Keratinocyte (primary cell): ENCODE data around the gene S100P. TPM values are rescaled to one million over a fixed set of nuclear protein-coding genes. Genes with fewer than 3 reads are reported as not detected.

Experiments
- DNase-seq: peaks from one replicate; pipeline ENCODE4 v3.0.0-alpha.2; 2011; ENCODE audit warnings: low read depth, missing footprints, low spot score
- FAIRE-seq: peaks from 2 replicates; lab custom pipeline; 2011; peaks lifted over from hg19 to GRCh38; lab: Jason Lieb, UNC
- H2AFZ ChIP-seq: 2 replicates; pipeline ENCODE4 v1.6.0; 2012; ENCODE audit warnings: low read length, control low read depth, inconsistent platforms; ENCODE audit not compliant: control insufficient read depth
- H3K27ac ChIP-seq: 2 replicates; pipeline ENCODE4 v1.5.1; 2011; ENCODE audit warnings: low read length; ENCODE audit not compliant: control insufficient read depth, insufficient read depth
- H3K27me3 ChIP-seq: 3 replicates; pipeline ENCODE4 v1.6.0; 2011; ENCODE audit warnings: low read length; ENCODE audit not compliant: control insufficient read depth, insufficient read depth; ENCODE audit errors: extremely low read depth
- H3K36me3 ChIP-seq, 2 experiments: 2 replicates in 1 of 2; 3 replicates in 1 of 2; pipeline ENCODE4 v1.5.1; 2011; ENCODE audit warnings: low read length in 2 of 2, mild to moderate bottlenecking in 1 of 2; ENCODE audit not compliant: control insufficient read depth in 2 of 2, insufficient read depth in 2 of 2; ENCODE audit errors: extremely low read depth in 1 of 2
- H3K4me1 ChIP-seq: 3 replicates; pipeline ENCODE4 v1.5.1; 2011; ENCODE audit warnings: low read length; ENCODE audit not compliant: control insufficient read depth, insufficient read depth; ENCODE audit errors: extremely low read depth
- H3K4me2 ChIP-seq: 3 replicates; pipeline ENCODE4 v1.6.0; 2011; ENCODE audit warnings: low read depth, low read length; ENCODE audit not compliant: control insufficient read depth, insufficient read depth; ENCODE audit errors: extremely low read depth
- H3K4me3 ChIP-seq, 3 experiments: fragments of 200-600 bp in 1 of 3; sonication (generic) in 1 of 3; 2 replicates in 2 of 3; 3 replicates in 1 of 3; pipeline ENCODE4 v1.5.1; 2011 to 2016; ENCODE audit warnings: low read length in 3 of 3, mild to moderate bottlenecking in 3 of 3, control low read depth in 2 of 3, inconsistent platforms in 1 of 3, low read depth in 1 of 3, mixed read lengths in 1 of 3, mixed run types in 1 of 3, moderate library complexity in 1 of 3; ENCODE audit not compliant: control insufficient read depth in 2 of 3, insufficient read depth in 2 of 3; ENCODE audit errors: extremely low read depth in 1 of 3
- H3K79me2 ChIP-seq: 2 replicates; pipeline ENCODE4 v1.6.0; 2012; ENCODE audit warnings: low read length; ENCODE audit not compliant: control insufficient read depth, insufficient read depth
- H3K9ac ChIP-seq: 3 replicates; pipeline ENCODE4 v1.6.0; 2011; ENCODE audit warnings: low read length; ENCODE audit not compliant: control insufficient read depth, insufficient read depth; ENCODE audit errors: extremely low read depth
- H3K9me1 ChIP-seq: 3 replicates; pipeline ENCODE4 v1.6.0; 2011; ENCODE audit warnings: low read length; ENCODE audit not compliant: control insufficient read depth, insufficient read depth; ENCODE audit errors: extremely low read depth
- H3K9me3 ChIP-seq: 2 replicates; pipeline ENCODE4 v1.5.1; 2012; ENCODE audit warnings: low read depth, low read length; ENCODE audit not compliant: control insufficient read depth
- H4K20me1 ChIP-seq: 3 replicates; pipeline ENCODE4 v1.6.0; 2011; ENCODE audit warnings: low read length; ENCODE audit not compliant: control insufficient read depth, insufficient read depth; ENCODE audit errors: extremely low read depth
- EZH2 ChIP-seq: IDR thresholded peaks from one replicate; pipeline ENCODE4 v1.6.1; 2012; ENCODE audit warnings: inconsistent platforms, mild to moderate bottlenecking, low read length, moderate library complexity
- dilution Hi-C: fragments of 300-500 bp; cut with MboI; formaldehyde crosslinking; loops from one replicate; pipeline ENCODE4 v1.7.0; 2020; ENCODE audit warnings: low sequenced_read_pairs; ENCODE audit not compliant: extremely low pct_ligation_motif_present
- polyA plus RNA-seq, 5 experiments: library from polyadenylated mRNA; depleted of rRNA in 3 of 5; stranded (reverse) in 3 of 5; stranded (forward) in 1 of 5; unstranded in 1 of 5; fragments of >200 nt; gene quantifications; 1 replicate in 1 of 5; 2 replicates in 3 of 5; 3 replicates in 1 of 5; pipeline versions ENCODE4 v1.2.1 to v1.2.3, GENCODE V29; 2011 to 2012; ENCODE audit warnings: missing spikeins in 2 of 5, low read depth in 1 of 5, low replicate concordance in 1 of 5
- TF ChIP-seq, protein P1 (sequence below), 3 experiments: IDR thresholded peaks in 1 of 3; conservative IDR thresholded peaks in 1 of 3; optimal IDR thresholded peaks in 1 of 3; 2 replicates in 2 of 3; 3 replicates in 1 of 3; pipeline versions ENCODE3 to v1.5.1; 2011; ENCODE audit warnings: low read length in 3 of 3, mild to moderate bottlenecking in 3 of 3, moderate library complexity in 2 of 3, control low read depth in 1 of 3, inconsistent platforms in 1 of 3; ENCODE audit not compliant: insufficient read depth in 2 of 3; ENCODE audit errors: extremely low read depth in 1 of 3

The S100P gene
- polyA plus RNA-seq, 1 donor (not counting 4 experiments of a cell fraction or from before 2014, with no cell fraction given), result 1.7 TPM

DNA sequence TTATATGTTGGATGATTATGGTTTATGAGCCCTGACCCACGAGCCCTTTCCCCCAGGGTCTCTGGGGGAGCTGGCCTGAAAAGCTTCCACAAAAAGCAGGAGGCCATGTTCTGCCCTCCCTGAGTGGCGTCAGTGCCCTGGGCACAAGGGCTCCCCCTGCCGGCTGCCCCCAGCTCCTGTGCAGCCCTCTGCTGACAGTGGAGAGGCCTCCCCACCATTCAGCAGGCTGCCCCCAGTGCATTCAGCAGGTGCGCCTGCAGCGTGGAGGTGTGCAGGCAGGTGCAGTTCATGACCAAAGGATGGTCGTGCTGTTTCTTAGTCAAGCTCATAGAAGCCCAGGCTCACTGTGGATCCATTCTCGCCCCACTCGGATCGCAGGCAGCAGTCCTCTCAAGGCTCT, 12.5 kb upstream of the S100P start:
- dilution Hi-C loops, result no loop called here
- peaks cover 9% of the 10 kb centered on the region for H3K79me2 ChIP-seq
- H3K27me3 ChIP-seq, result no peaks in the 10 kb centered on the region
- no peak overlapping the region for H3K4me2 ChIP-seq
- H3K27ac ChIP-seq, result no peak overlapping the region
- peaks cover 6% of the 10 kb centered on the region for H3K4me1 ChIP-seq
- no peak for DNase-seq
- H4K20me1 ChIP-seq, result no peaks in the 10 kb centered on the region
- no peak overlapping the region for H2AFZ ChIP-seq
- no peaks in the 10 kb centered on the region for H3K9me1 ChIP-seq
- no peak overlapping the region for H3K4me3 ChIP-seq
- H3K36me3 ChIP-seq, result peaks cover under 1 to 3% of the 10 kb centered on the region in 2 experiments
- no peak for FAIRE-seq
- TF ChIP-seq, protein P1, sequence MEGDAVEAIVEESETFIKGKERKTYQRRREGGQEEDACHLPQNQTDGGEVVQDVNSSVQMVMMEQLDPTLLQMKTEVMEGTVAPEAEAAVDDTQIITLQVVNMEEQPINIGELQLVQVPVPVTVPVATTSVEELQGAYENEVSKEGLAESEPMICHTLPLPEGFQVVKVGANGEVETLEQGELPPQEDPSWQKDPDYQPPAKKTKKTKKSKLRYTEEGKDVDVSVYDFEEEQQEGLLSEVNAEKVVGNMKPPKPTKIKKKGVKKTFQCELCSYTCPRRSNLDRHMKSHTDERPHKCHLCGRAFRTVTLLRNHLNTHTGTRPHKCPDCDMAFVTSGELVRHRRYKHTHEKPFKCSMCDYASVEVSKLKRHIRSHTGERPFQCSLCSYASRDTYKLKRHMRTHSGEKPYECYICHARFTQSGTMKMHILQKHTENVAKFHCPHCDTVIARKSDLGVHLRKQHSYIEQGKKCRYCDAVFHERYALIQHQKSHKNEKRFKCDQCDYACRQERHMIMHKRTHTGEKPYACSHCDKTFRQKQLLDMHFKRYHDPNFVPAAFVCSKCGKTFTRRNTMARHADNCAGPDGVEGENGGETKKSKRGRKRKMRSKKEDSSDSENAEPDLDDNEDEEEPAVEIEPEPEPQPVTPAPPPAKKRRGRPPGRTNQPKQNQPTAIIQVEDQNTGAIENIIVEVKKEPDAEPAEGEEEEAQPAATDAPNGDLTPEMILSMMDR (optimal IDR thresholded peaks at IDR 0.05 in 1 of 3, IDR thresholded peaks at IDR 0.05 in 1 of 3, conservative IDR thresholded peaks at IDR 0.05 in 1 of 3; ENCODE audit: extremely low read depth in 1 of 3, insufficient read depth in 2 of 3, low read length in 3 of 3), result peak in 2 of 3 experiments; percentile 20 to 55
- no peak for TF ChIP-seq EZH2
- no peak overlapping the region for H3K9ac ChIP-seq
- no peaks in the 10 kb centered on the region for H3K9me3 ChIP-seq

DNA sequence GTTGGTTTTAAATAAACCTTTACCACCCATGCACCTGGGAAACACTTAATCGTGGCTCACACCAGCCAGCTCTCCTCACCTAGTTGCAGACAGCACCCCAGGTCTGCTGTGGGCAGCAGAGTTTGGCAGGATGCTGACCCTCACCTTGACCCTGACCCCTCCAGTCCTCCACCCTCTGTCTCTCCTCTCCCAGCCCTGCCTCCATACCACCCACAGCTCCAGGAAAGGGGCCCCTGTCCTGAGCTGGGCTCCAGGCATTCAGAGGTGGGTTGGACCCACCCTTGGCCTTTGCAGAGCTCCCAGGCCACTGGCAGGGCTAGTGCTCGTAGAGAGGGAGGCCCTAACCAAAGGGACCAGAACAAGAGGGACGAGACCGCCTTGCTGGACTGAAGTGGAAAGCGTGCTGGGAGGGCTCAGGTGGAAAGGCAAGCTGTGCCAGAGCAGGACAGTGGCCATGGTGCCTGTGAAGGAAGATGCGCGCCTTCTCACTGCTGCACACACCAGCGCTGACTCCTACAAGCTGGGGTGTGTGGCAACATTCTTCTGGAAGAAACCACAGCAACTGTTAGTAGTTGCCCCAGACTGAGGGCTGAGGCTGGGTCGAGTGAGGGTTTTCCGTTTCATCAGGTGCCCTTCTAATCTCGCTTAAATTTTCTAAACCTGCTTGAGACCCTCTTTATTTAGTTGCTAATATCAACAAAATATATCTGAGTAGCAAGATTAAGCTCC, 10.7 kb upstream of the S100P start:
- H2AFZ ChIP-seq, result no peak overlapping the region
- H3K27ac ChIP-seq, result no peak overlapping the region
- no peak for TF ChIP-seq EZH2
- no peak overlapping the region for H3K4me3 ChIP-seq
- no peak overlapping the region for H3K4me2 ChIP-seq
- dilution Hi-C loops, result no loop called here
- no peaks in the 10 kb centered on the region for H4K20me1 ChIP-seq
- H3K9ac ChIP-seq, result no peak overlapping the region
- H3K9me1 ChIP-seq, result no peaks in the 10 kb centered on the region
- peaks cover under 1% of the 10 kb centered on the region for H3K4me1 ChIP-seq
- no peaks in the 10 kb centered on the region for H3K9me3 ChIP-seq
- FAIRE-seq (no peak), DNase-seq (no peak)
- H3K79me2 ChIP-seq, result no peaks in the 10 kb centered on the region
- no peaks in the 10 kb centered on the region for H3K27me3 ChIP-seq
- H3K36me3 ChIP-seq, result no peaks in the 10 kb centered on the region
